DND-41 (cell line): Measurements from ENCODE around the gene GNB5.

Source experiments
- ATAC-seq: fragments of 200-7000 bp; cut with Tn5 transposase; 3 replicates; pipeline ENCODE4 v1.9.1; 2021; ENCODE audit warnings: low read depth; ENCODE audit not compliant: insufficient read depth
- DNase-seq: peaks from one replicate; pipeline ENCODE4 v3.0.0-alpha.2; 2020
- H2AFZ ChIP-seq: 2 replicates; pipeline ENCODE4 v1.6.0; 2012; ENCODE audit warnings: low read depth, low read length
- H3K27ac ChIP-seq: 2 replicates; pipeline ENCODE4 v1.5.1; 2012; ENCODE audit warnings: low read length, inconsistent platforms
- H3K27me3 ChIP-seq: fragments of 200-600 bp; sonication (generic); 2 replicates; pipeline ENCODE4 v1.6.0; 2012; ENCODE audit warnings: low read length, mild to moderate bottlenecking, inconsistent platforms; ENCODE audit not compliant: insufficient read depth, poor library complexity
- H3K36me3 ChIP-seq: 2 replicates; pipeline ENCODE4 v1.5.1; 2012; ENCODE audit warnings: low read length, inconsistent platforms; ENCODE audit not compliant: insufficient read depth
- H3K4me1 ChIP-seq: 2 replicates; pipeline ENCODE4 v1.5.1; 2012; ENCODE audit warnings: mild to moderate bottlenecking, low read length; ENCODE audit not compliant: insufficient read depth
- H3K4me2 ChIP-seq: 2 replicates; pipeline ENCODE4 v1.6.0; 2012; ENCODE audit warnings: mild to moderate bottlenecking, moderate library complexity, low read length, inconsistent platforms; ENCODE audit not compliant: insufficient read depth
- H3K4me3 ChIP-seq, 2 experiments: fragments of 200-600 bp in 1 of 2; shearing (Covaris generic) in 1 of 2; 2 replicates each; pipeline ENCODE4 v1.5.1; 2012 to 2016; ENCODE audit warnings: inconsistent platforms in 2 of 2, low read length in 2 of 2, mild to moderate bottlenecking in 2 of 2, low read depth in 1 of 2, moderate library complexity in 1 of 2
- H3K79me2 ChIP-seq: 2 replicates; pipeline ENCODE4 v1.6.0; 2012; ENCODE audit warnings: low read length, inconsistent platforms; ENCODE audit not compliant: insufficient read depth
- H3K9ac ChIP-seq: 2 replicates; pipeline ENCODE4 v1.6.0; 2012; ENCODE audit warnings: low read depth, mild to moderate bottlenecking, inconsistent platforms, low read length, moderate library complexity
- H3K9me3 ChIP-seq: 2 replicates; pipeline ENCODE4 v1.5.1; 2012; ENCODE audit warnings: low read length, moderate library complexity, mild to moderate bottlenecking, inconsistent platforms; ENCODE audit not compliant: insufficient read depth, severe bottlenecking
- H4K20me1 ChIP-seq: 2 replicates; pipeline ENCODE4 v1.6.0; 2012; ENCODE audit warnings: low read length; ENCODE audit not compliant: insufficient read depth
- CTCF ChIP-seq: IDR thresholded peaks from 2 replicates; pipeline ENCODE4 v1.5.1; 2012; ENCODE audit warnings: borderline replicate concordance, low read length, moderate library complexity, mild to moderate bottlenecking; ENCODE audit not compliant: poor library complexity, severe bottlenecking; ENCODE audit errors: extremely low read depth
- EZH2 ChIP-seq: IDR thresholded peaks from 3 replicates; pipeline ENCODE4 v1.6.1; 2012; ENCODE audit warnings: borderline replicate concordance, low read depth, mild to moderate bottlenecking, moderate library complexity, low read length, inconsistent platforms; ENCODE audit not compliant: severe bottlenecking

Gene GNB5

DNA sequence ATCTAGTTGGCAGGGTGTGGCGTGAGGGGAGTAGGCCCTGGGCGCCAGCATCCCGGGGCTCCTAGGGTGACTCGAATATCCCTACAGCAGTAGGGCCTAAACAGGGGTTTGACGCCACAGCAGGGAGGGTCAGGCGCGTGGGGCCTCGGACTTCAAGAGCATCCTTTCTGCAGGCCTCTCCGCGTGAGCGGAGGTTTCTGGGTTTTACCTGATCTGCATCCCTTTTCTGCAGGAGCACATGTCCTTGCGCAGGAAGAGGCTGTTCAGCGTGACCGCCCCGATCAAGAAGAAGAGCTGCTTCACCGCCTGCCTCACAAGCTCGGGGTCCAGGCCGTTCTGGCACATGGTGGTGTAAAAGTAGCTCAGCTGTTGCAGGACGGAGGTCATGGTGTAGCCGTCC, 13.5 kb upstream of the GNB5 start:
- Histone ChIP-seq H3K4me2 (no peak overlapping the region), H3K27ac (no peak overlapping the region), H3K4me1 (no peaks in the 10 kb centered on the region), H3K27me3 (no peaks in the 10 kb centered on the region), H3K79me2 (no peaks in the 10 kb centered on the region), H3K9me3 (no peaks in the 10 kb centered on the region), H4K20me1 (no peaks in the 10 kb centered on the region), H2AFZ (no peak overlapping the region), H3K9ac (no peak overlapping the region), H3K4me3 (no peak overlapping the region), H3K36me3 (no peaks in the 10 kb centered on the region)
- ATAC-seq: no peak
- TF ChIP-seq EZH2 (no peak), CTCF (no peak)
- no peak for DNase-seq

- Histone ChIP-seq H4K20me1 (no peaks in the 10 kb centered on the region), H3K4me1 (no peaks in the 10 kb centered on the region), H3K79me2 (no peaks in the 10 kb centered on the region), H3K4me2 (no peak overlapping the region), H3K36me3 (no peaks in the 10 kb centered on the region), H3K4me3 (no peak overlapping the region), H3K27ac (no peak overlapping the region), H3K27me3 (no peaks in the 10 kb centered on the region), H2AFZ (no peak overlapping the region), H3K9me3 (no peaks in the 10 kb centered on the region), H3K9ac (no peak overlapping the region)
- DNase-seq: no peak
- no peak for ATAC-seq
- no peak for TF ChIP-seq EZH2
- TF ChIP-seq CTCF: no peak
These were observed 9.7 kb upstream of the GNB5 start for GRCh38 chr15:52200831-52201365.

DNA sequence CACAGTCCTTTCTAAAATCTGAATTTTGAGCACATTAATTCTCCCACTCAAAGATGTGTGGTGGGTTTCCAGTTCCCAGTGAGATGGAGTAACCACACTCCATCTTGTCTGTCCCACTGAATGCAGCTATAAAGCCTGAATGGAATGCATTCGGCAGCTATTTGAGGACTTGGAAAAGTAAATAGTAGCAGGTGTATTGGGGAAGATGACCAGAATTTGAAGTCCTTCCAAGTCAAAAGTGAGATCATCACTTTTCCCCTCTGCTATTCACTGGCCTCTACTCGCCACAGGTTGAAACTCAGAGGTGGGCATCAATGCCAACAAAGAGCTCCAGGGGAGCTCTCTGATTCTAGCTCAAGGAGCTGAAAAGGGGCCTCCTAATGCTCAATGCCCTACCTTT, 8.1 kb upstream of the GNB5 start:
- TF ChIP-seq CTCF: no peak
- no peak for TF ChIP-seq EZH2
- Histone ChIP-seq H3K4me3 (no peak overlapping the region), H3K4me2 (no peak overlapping the region), H3K27me3 (no peaks in the 10 kb centered on the region), H3K27ac (no peak overlapping the region), H3K9me3 (no peaks in the 10 kb centered on the region), H3K9ac (no peak overlapping the region), H4K20me1 (no peaks in the 10 kb centered on the region), H3K4me1 (no peaks in the 10 kb centered on the region), H3K36me3 (no peaks in the 10 kb centered on the region), H2AFZ (no peak overlapping the region), H3K79me2 (no peaks in the 10 kb centered on the region)
- DNase-seq (no peak), ATAC-seq (no peak)

GRCh38 chr15:52196891-52197290, 5.7 kb upstream of the GNB5 start:
- H3K79me2 ChIP-seq: no peaks in the 10 kb centered on the region
- H2AFZ ChIP-seq: no peak overlapping the region
- TF ChIP-seq EZH2 (no peak), CTCF (no peak)
- H3K27ac ChIP-seq: no peak overlapping the region
- no peak overlapping the region for H3K4me2 ChIP-seq
- no peak overlapping the region for H3K9ac ChIP-seq
- H3K9me3 ChIP-seq: no peaks in the 10 kb centered on the region
- no peak overlapping the region for H3K4me3 ChIP-seq
- DNase-seq: no peak
- H3K27me3 ChIP-seq: no peaks in the 10 kb centered on the region
- no peaks in the 10 kb centered on the region for H3K36me3 ChIP-seq
- ATAC-seq: no peak
- no peaks in the 10 kb centered on the region for H3K4me1 ChIP-seq
- no peaks in the 10 kb centered on the region for H4K20me1 ChIP-seq
